Endothelial cell of umbilical vein (primary cell): ENCODE data around the gene CFAP141. TPM values are rescaled to one million over a fixed set of nuclear protein-coding genes. Genes with fewer than 3 reads are reported as not detected.
A peak's percentile ranks its signal among the peaks of the same experiment; 100 is the strongest.

Experiments used
- BruUV-seq: library from RNA; stranded (reverse); fragments of 400-500 nt; replicated peaks from 2 replicates; lab custom pipeline; 2021; lab: Mats Ljungman, UMichigan
- CTCF ChIA-PET: fragments of 300-600, 350-600 bp; sonication (Branson Sonifier 250); formaldehyde crosslinking; loops from one replicate; lab custom pipeline; 2021; ENCODE audit warnings: antibody characterized with exemption, inconsistent platforms; lab: Charles Lee
- POLR2A ChIA-PET: fragments of 300-600, 350-600 bp; sonication (Branson Sonifier 250); formaldehyde crosslinking; loops from one replicate; lab custom pipeline; 2021; ENCODE audit warnings: antibody characterized with exemption, inconsistent platforms; lab: Charles Lee
- DNase-seq: peaks from one replicate; pipeline ENCODE4 v3.0.0-alpha.2; 2011; ENCODE audit warnings: low read depth, low spot score
- FAIRE-seq: peaks from 2 replicates; lab custom pipeline; 2011; peaks lifted over from hg19 to GRCh38; lab: Jason Lieb, UNC
- H2AFZ ChIP-seq: 2 replicates; pipeline ENCODE4 v1.6.0; 2012; ENCODE audit warnings: low read depth, low read length, control low read depth, inconsistent platforms
- H3K27ac ChIP-seq: 2 replicates; pipeline ENCODE4 v1.5.1; 2011; ENCODE audit warnings: low read depth, mild to moderate bottlenecking, control low read depth, low read length, moderate library complexity; ENCODE audit not compliant: insufficient read depth
- H3K27me3 ChIP-seq, 2 experiments: 2 replicates each; pipeline versions ENCODE4 v1.6.0 to v1.6.1; 2011; ENCODE audit warnings: low read length in 2 of 2, mixed read lengths in 1 of 2; ENCODE audit not compliant: control insufficient read depth in 2 of 2, insufficient read depth in 2 of 2
- H3K36me3 ChIP-seq, 2 experiments: 2 replicates in 1 of 2; 3 replicates in 1 of 2; pipeline ENCODE4 v1.5.1; 2011; ENCODE audit warnings: low read length in 2 of 2, mild to moderate bottlenecking in 1 of 2, moderate library complexity in 1 of 2; ENCODE audit not compliant: control insufficient read depth in 2 of 2, insufficient read depth in 2 of 2; ENCODE audit errors: extremely low read depth in 1 of 2
- H3K4me1 ChIP-seq: 3 replicates; pipeline ENCODE4 v1.5.1; 2011; ENCODE audit warnings: mild to moderate bottlenecking, low read length; ENCODE audit not compliant: control insufficient read depth, insufficient read depth; ENCODE audit errors: extremely low read depth
- H3K4me2 ChIP-seq: 2 replicates; pipeline ENCODE4 v1.6.1; 2011; ENCODE audit warnings: low read length, control low read depth, mixed read lengths; ENCODE audit not compliant: insufficient read depth
- H3K4me3 ChIP-seq, 3 experiments: fragments of 200-600 bp in 1 of 3; sonication (generic), shearing (Covaris generic) in 1 of 3; replicated peaks in 1 of 3; 2 replicates each; pipeline ENCODE4 v1.5.1; 2011 to 2016; ENCODE audit warnings: control low read depth in 3 of 3, low read length in 3 of 3, mild to moderate bottlenecking in 2 of 3, inconsistent platforms in 1 of 3, low read depth in 1 of 3, moderate library complexity in 1 of 3; ENCODE audit not compliant: insufficient read depth in 1 of 3
- H3K79me2 ChIP-seq: 2 replicates; pipeline ENCODE4 v1.6.0; 2012; ENCODE audit warnings: low read length, inconsistent platforms; ENCODE audit not compliant: control insufficient read depth, insufficient read depth
- H3K9ac ChIP-seq: replicated peaks from 2 replicates; pipeline ENCODE3; 2011; ENCODE audit warnings: low read length, control low read depth; ENCODE audit not compliant: insufficient read depth; ENCODE audit errors: extremely low read depth
- H3K9me1 ChIP-seq: replicated peaks from 3 replicates; pipeline ENCODE4 v1.6.0; 2011; ENCODE audit warnings: mild to moderate bottlenecking, low read length; ENCODE audit not compliant: control insufficient read depth, insufficient read depth; ENCODE audit errors: extremely low read depth
- H3K9me3 ChIP-seq: replicated peaks from 2 replicates; pipeline ENCODE4 v1.5.1; 2012; ENCODE audit warnings: low read length, inconsistent platforms; ENCODE audit not compliant: control insufficient read depth, insufficient read depth
- H4K20me1 ChIP-seq: replicated peaks from 2 replicates; pipeline ENCODE3; 2011; ENCODE audit warnings: mild to moderate bottlenecking, low read length; ENCODE audit not compliant: control insufficient read depth, insufficient read depth; ENCODE audit errors: extremely low read depth
- EZH2 ChIP-seq: IDR thresholded peaks from 2 replicates; pipeline ENCODE4 v1.6.1; 2012; ENCODE audit warnings: borderline replicate concordance, low read depth, mild to moderate bottlenecking, moderate library complexity, low read length, inconsistent platforms; ENCODE audit not compliant: severe bottlenecking
- MYC ChIP-seq: IDR thresholded peaks from one replicate; pipeline ENCODE4 v1.6.1; 2011; ENCODE audit warnings: mild to moderate bottlenecking, low read depth, low read length
- POLR2A ChIP-seq: IDR thresholded peaks from 2 replicates; pipeline ENCODE4 v1.6.1; 2012; ENCODE audit warnings: low read depth, mild to moderate bottlenecking, control low read depth, low read length
- POLR2AphosphoS5 ChIP-seq: IDR thresholded peaks from 2 replicates; pipeline ENCODE4 v1.6.1; 2012; ENCODE audit warnings: low read depth, mild to moderate bottlenecking, control low read depth, low read length, moderate library complexity; ENCODE audit not compliant: insufficient read depth
- dilution Hi-C: fragments of 300-500 bp; cut with MboI; formaldehyde crosslinking; loops from one replicate; pipeline ENCODE4 v1.15.0; 2019; ENCODE audit warnings: low sequenced_read_pairs; ENCODE audit not compliant: extremely low pct_ligation_motif_present
- intact Hi-C: fragments of 100-400 bp; cut with micrococcal nuclease; formaldehyde crosslinking; loops from one replicate; pipeline ENCODE4 v1.10.0; 2022
- polyA plus RNA-seq, 4 experiments: library from polyadenylated mRNA; depleted of rRNA in 3 of 4; stranded (reverse) in 3 of 4; unstranded in 1 of 4; fragments of >200 nt; gene quantifications; 2 replicates each; pipeline versions ENCODE4 v1.2.1 to v1.2.3, GENCODE V29; 2011 to 2012; ENCODE audit warnings: missing spikeins in 1 of 4
- total RNA-seq: library from RNA; stranded (reverse); gene quantifications from 2 replicates; pipeline ENCODE4 v1.2.3, GENCODE V29; 2021
- TF ChIP-seq, protein P1 (sequence below), 2 donors: IDR thresholded peaks; 1 replicate in 1 of 2; 2 replicates in 1 of 2; pipeline ENCODE4 v1.5.1; 2011; ENCODE audit warnings: low read length in 2 of 2, mild to moderate bottlenecking in 2 of 2, moderate library complexity in 2 of 2, control low read depth in 1 of 2, inconsistent platforms in 1 of 2, low read depth in 1 of 2; ENCODE audit not compliant: insufficient read depth in 1 of 2; ENCODE audit errors: extremely low read depth in 1 of 2

Gene CFAP141
- total and polyA plus RNA-seq, 2 donors (not counting 3 experiments of a cell fraction or from before 2014, with no cell fraction given) = not detected

DNA sequence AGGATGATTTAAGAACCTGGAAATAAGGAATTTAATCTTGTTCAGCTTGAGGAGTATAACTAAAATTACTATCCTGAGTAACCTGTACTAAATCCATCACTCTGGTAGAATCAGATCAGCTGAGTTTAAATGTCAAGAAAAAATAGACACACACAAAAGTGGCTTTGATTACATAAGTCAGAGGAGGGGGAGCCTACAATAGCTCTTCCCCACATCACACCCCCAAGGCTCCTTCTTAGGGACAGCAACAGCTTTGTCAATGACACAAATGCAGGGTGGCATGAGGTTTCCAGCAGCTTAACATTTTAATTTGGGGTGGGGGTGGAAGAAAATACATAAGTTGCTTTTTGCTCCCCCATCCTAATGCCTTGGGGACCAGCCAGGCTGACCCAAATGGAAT lies 38.7 kb downstream of the CFAP141 start:
- Histone ChIP-seq H4K20me1 (peaks cover 6% of the 10 kb centered on the region), H2AFZ (no peak overlapping the region), H3K4me3 (no peak overlapping the region), H3K36me3 (peaks cover 52 to 67% of the 10 kb centered on the region in 2 experiments), H3K27me3 (no peaks in the 10 kb centered on the region), H3K4me2 (no peak overlapping the region), H3K9ac (no peak overlapping the region), H3K4me1 (no peaks in the 10 kb centered on the region), H3K9me3 (no peaks in the 10 kb centered on the region), H3K27ac (no peak overlapping the region), H3K79me2 (peaks cover 77% of the 10 kb centered on the region), H3K9me1 (no peaks in the 10 kb centered on the region)
- no peak for TF ChIP-seq EZH2
- TF ChIP-seq POLR2AphosphoS5 = peak; percentile 1
- TF ChIP-seq POLR2A = no peak
- TF ChIP-seq, protein P1, sequence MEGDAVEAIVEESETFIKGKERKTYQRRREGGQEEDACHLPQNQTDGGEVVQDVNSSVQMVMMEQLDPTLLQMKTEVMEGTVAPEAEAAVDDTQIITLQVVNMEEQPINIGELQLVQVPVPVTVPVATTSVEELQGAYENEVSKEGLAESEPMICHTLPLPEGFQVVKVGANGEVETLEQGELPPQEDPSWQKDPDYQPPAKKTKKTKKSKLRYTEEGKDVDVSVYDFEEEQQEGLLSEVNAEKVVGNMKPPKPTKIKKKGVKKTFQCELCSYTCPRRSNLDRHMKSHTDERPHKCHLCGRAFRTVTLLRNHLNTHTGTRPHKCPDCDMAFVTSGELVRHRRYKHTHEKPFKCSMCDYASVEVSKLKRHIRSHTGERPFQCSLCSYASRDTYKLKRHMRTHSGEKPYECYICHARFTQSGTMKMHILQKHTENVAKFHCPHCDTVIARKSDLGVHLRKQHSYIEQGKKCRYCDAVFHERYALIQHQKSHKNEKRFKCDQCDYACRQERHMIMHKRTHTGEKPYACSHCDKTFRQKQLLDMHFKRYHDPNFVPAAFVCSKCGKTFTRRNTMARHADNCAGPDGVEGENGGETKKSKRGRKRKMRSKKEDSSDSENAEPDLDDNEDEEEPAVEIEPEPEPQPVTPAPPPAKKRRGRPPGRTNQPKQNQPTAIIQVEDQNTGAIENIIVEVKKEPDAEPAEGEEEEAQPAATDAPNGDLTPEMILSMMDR (IDR thresholded peaks at IDR 0.05; ENCODE audit: extremely low read depth in 1 of 2, insufficient read depth in 1 of 2, low read depth in 1 of 2, low read length in 2 of 2) = no peak
- dilution Hi-C loops (no loop called here), intact Hi-C loops (no loop called here)
- POLR2A ChIA-PET = no interaction called here
- BruUV-seq = no TSS peak
- FAIRE-seq (no peak), DNase-seq (no peak)
- CTCF ChIA-PET = no interaction called here

DNA sequence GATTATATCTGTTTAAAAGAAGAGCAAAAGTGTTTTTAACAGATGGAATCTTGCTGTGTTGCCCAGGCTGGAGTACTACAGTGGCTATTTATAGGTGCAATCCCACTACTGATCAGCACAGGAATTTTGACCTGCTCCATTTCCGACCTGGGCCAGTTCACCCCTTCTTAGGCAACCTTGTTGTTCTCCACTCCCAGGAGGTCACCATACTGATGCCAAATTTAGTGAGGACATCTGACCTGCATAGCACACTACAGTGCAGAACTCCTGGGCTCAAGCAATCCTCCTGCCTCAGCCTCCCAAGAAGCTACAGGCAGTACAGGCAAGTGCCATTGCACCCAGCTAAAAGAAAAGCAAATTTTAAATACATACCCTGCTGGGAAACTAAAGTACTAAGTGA lies 39.9 kb downstream of the CFAP141 start:
- TF ChIP-seq, protein P1 (IDR thresholded peaks at IDR 0.05; ENCODE audit: extremely low read depth in 1 of 2, insufficient read depth in 1 of 2, low read depth in 1 of 2, low read length in 2 of 2) = no peak
- no peak for TF ChIP-seq MYC
- FAIRE-seq (no peak), DNase-seq (no peak)
- H3K4me1 ChIP-seq = no peaks in the 10 kb centered on the region
- peaks cover 45 to 61% of the 10 kb centered on the region in 2 experiments for H3K36me3 ChIP-seq
- no TSS peak for BruUV-seq
- H3K4me3 ChIP-seq = no peak overlapping the region
- peaks cover 73% of the 10 kb centered on the region for H3K79me2 ChIP-seq
- H3K27me3 ChIP-seq = no peaks in the 10 kb centered on the region
- H3K9ac ChIP-seq = no peak overlapping the region
- intact Hi-C loops (no loop called here), dilution Hi-C loops (no loop called here)
- peaks cover 3% of the 10 kb centered on the region for H4K20me1 ChIP-seq
- ChIA-PET CTCF (interaction anchor here (1.6 kb wide), 1 partner anchor 33 kb away, joined by 3 read pairs; no protein-coding TSS in a partner anchor), POLR2A (interaction anchor here (0.7 kb wide), 1 partner anchor 631 kb away, joined by 3 read pairs; no protein-coding TSS in a partner anchor)
- no peaks in the 10 kb centered on the region for H3K9me1 ChIP-seq
- no peaks in the 10 kb centered on the region for H3K9me3 ChIP-seq
- H2AFZ ChIP-seq = no peak overlapping the region
- no peak overlapping the region for H3K27ac ChIP-seq
- H3K4me2 ChIP-seq = no peak overlapping the region
